T-helper 1 cell treated with Interleukin-12 subunit alpha and Interleukin-12 subunit beta and Interleukin-4 antibody, amounts not matched to agents 30 ng/mL and 1 ng/mL, for 36 hours (primary cell): ENCODE results near the gene CIC. TPM values are rescaled to one million over a fixed set of nuclear protein-coding genes. Genes with fewer than 3 reads are reported as not detected.
"Not testable (repeated sequence)": the region's sequence is repeated elsewhere in the genome, so short reads cannot be mapped to it uniquely, and the experiment has no call there.

Experiments
- intact Hi-C: fragments of 100-400 bp; cut with micrococcal nuclease; formaldehyde crosslinking; loops from one replicate; pipeline ENCODE4 v1.15.1; 2024
- total RNA-seq: library from RNA; stranded (reverse); gene quantifications from 2 replicates; pipeline ENCODE4 v1.2.3, GENCODE V29; 2022

The CIC gene
- total RNA-seq, 1 donor from 2014 or later = 98.8 TPM

- intact Hi-C loops = loop anchor here (10.0 kb wide), 1 partner anchor 1982 kb away; the partner anchor contains the start of genes C19orf47 and PLD3
Observed at GRCh38 chr19:42326969-42327368, 57.9 kb downstream of the CIC start.

GRCh38 chr19:42327381-42327780 is 58.3 kb downstream of the CIC start:
- intact Hi-C loops = loop anchor here (10.0 kb wide), 1 partner anchor 1983 kb away; the partner anchor contains the start of genes C19orf47 and PLD3

- intact Hi-C loops = loop anchor here (10.0 kb wide), 1 partner anchor 1983 kb away; the partner anchor contains the start of genes C19orf47 and PLD3
Observed at GRCh38 chr19:42328106-42328505, 59.1 kb downstream of the CIC start.

- intact Hi-C loops = loop anchor here (10.0 kb wide), 1 partner anchor 1984 kb away; the partner anchor contains the start of genes C19orf47 and PLD3
Observed at GRCh38 chr19:42328854-42329253, 59.8 kb downstream of the CIC start.

- intact Hi-C loops = no loop called here
Observed at GRCh38 chr19:42330241-42330711, 61.2 kb downstream of the CIC start.

- intact Hi-C loops = not testable (repeated sequence)
Observed at GRCh38 chr19:42331333-42331732, 62.3 kb downstream of the CIC start.

GRCh38 chr19:42332059-42332458 is 63.0 kb downstream of the CIC start:
- intact Hi-C loops = no loop called here

- intact Hi-C loops = no loop called here
Observed at GRCh38 chr19:42333018-42333417, 64.0 kb downstream of the CIC start.

- intact Hi-C loops = no loop called here
Observed at GRCh38 chr19:42333975-42334696, 65.1 kb downstream of the CIC start.

GRCh38 chr19:42334697-42335373 is 65.8 kb downstream of the CIC start:
- intact Hi-C loops = no loop called here

- intact Hi-C loops = no loop called here
Observed at GRCh38 chr19:42335374-42335936, 66.4 kb downstream of the CIC start.

GRCh38 chr19:42335971-42336370 is 66.9 kb downstream of the CIC start:
- intact Hi-C loops = no loop called here

GRCh38 chr19:42339126-42339860 is 70.2 kb downstream of the CIC start:
- intact Hi-C loops = not testable (repeated sequence)

- intact Hi-C loops = not testable (repeated sequence)
Observed at GRCh38 chr19:42339922-42340321, 70.9 kb downstream of the CIC start.

- intact Hi-C loops = no loop called here
Observed at GRCh38 chr19:42343344-42344110, 74.5 kb downstream of the CIC start.

- intact Hi-C loops = no loop called here
Observed at GRCh38 chr19:42344336-42344893, 75.4 kb downstream of the CIC start.
